Transverse colon (tissue), 4 donors: ENCODE data around the gene RGS9. TPM values are rescaled to one million over a fixed set of nuclear protein-coding genes. Genes with fewer than 3 reads are reported as not detected.

Experiments
- DNase-seq: peaks from one replicate; pipeline ENCODE4 v3.0.0-alpha.2; 2019
- H3K27ac ChIP-seq, 4 donors: fragments of 200-600 bp; sonication (generic); 2 replicates each; pipeline ENCODE4 v1.5.1; 2016 to 2018; ENCODE audit warnings: inconsistent platforms in 4 of 4
- H3K27me3 ChIP-seq: fragments of 200-600 bp; sonication (generic); 2 replicates; pipeline ENCODE4 v1.5.1; 2017; ENCODE audit warnings: inconsistent platforms
- H3K36me3 ChIP-seq, 4 donors: fragments of 200-600 bp; sonication (generic); 2 replicates each; pipeline ENCODE4 v1.5.1; 2017 to 2019; ENCODE audit warnings: inconsistent platforms in 4 of 4
- H3K4me1 ChIP-seq, 4 donors: fragments of 200-600 bp; sonication (generic); 2 replicates each; pipeline ENCODE4 v1.5.1; 2017 to 2020; ENCODE audit warnings: inconsistent platforms in 4 of 4
- H3K4me3 ChIP-seq, 4 donors: fragments of 200-600 bp; sonication (generic); 1 replicate in 1 of 4; 2 replicates in 3 of 4; pipeline versions ENCODE4 v1.5.1 to v1.6.1; 2017 to 2019; ENCODE audit warnings: inconsistent platforms in 4 of 4
- H3K9me3 ChIP-seq, 2 donors: fragments of 200-600 bp; sonication (generic); 2 replicates each; pipeline ENCODE4 v1.5.1; 2017 to 2019; ENCODE audit warnings: inconsistent platforms in 2 of 2
- EP300 ChIP-seq: sonication (generic); formaldehyde crosslinking; IDR thresholded peaks from one replicate; pipeline ENCODE4 v1.6.1; 2017; ENCODE audit warnings: antibody characterized with exemption, low read depth
- POLR2A ChIP-seq: fragments of 450-650 bp; IDR thresholded peaks from one replicate; pipeline ENCODE4 v1.6.1; 2016; ENCODE audit warnings: antibody characterized with exemption, mild to moderate bottlenecking, moderate library complexity
- POLR2AphosphoS5 ChIP-seq, 3 donors: sonication (generic); formaldehyde crosslinking; IDR thresholded peaks; one replicate each; pipeline ENCODE4 v1.6.1; 2016; ENCODE audit warnings: antibody characterized with exemption in 3 of 3
- WGBS, 2 donors: methylation state at CpG; one replicate each; pipeline ENCODE4 v1.1.5; 2018; ENCODE audit warnings: low coverage in 1 of 2; 5-methylcytosine and 5-hydroxymethylcytosine counted together
- in situ Hi-C, 4 donors: fragments of 200-750 bp; cut with MboI; loops; one replicate each; pipeline versions ENCODE4 v1.15.0 to v1.15.1; 2017; ENCODE audit warnings: low sequenced_read_pairs in 3 of 4, low pct_ligation_motif_present in 1 of 4, low pct_unique_long_range_greater_than_20kb in 1 of 4
- intact Hi-C: fragments of 100-400 bp; cut with DNase I; formaldehyde crosslinking; loops from one replicate; pipeline ENCODE4 v1.15.1; 2023; ENCODE audit warnings: low total_unique reads
- total RNA-seq, 4 donors: library from RNA; depleted of rRNA; stranded (reverse); fragments of >200 nt; gene quantifications; one replicate each; pipeline ENCODE4 v1.1.0, GENCODE V29; 2016
- TF ChIP-seq, protein P1 (sequence below), 5 experiments: fragments of 200-600 bp in 3 of 5; fragments of 450-650 bp in 2 of 5; sonication (generic) in 3 of 5; IDR thresholded peaks; 1 replicate in 2 of 5; 2 replicates in 3 of 5; pipeline ENCODE4 v1.5.1; 2016 to 2017; ENCODE audit warnings: antibody characterized with exemption in 5 of 5, inconsistent platforms in 3 of 5, mild to moderate bottlenecking in 2 of 5, moderate library complexity in 1 of 5

RGS9 gene
- total RNA-seq, 4 donors from 2014 or later = 2.6 to 10.6 (median 7.8) TPM; not detected in 1

DNA sequence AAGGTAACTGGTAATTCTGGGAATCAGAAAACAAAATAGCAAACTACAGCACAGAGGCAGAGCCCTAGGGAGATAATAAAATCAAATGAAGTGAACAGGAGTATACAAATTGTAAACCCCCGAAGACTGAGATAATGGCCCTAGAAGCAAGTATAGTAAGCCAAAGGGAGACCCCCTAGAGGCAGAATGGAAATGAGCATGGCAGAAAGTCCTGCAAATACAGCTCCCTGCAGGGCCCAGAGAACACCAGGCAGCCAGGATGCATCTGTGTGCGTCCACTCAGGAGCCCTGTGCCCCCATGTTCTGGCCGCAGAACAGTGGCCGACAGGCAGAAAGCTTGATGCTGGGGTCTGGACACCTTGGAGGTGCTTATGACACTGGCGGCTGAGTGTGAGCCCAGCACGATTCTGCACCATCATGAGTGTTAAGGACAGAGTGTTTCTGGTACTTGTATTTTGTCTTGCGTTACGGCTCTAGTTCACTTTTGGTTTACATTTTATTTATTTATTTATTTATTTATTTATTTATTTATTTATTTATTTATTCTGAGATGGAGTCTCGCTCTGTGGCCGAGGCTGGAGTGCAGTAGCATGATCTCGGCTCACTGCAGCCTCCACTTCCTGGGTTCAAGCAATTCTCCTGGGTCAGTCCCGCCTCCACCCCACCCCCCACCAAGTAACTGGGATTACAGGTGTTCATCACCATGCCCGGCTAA lies 48.7 kb downstream of the RGS9 start:
- no peak overlapping the region for H3K4me3 ChIP-seq
- in situ Hi-C loops (no loop called here), intact Hi-C loops (no loop called here)
- no peaks in the 10 kb centered on the region for H3K9me3 ChIP-seq
- no peaks in the 10 kb centered on the region for H3K27me3 ChIP-seq
- no peaks in the 10 kb centered on the region for H3K36me3 ChIP-seq
- peaks cover 0 to 4% (median 0%) of the 10 kb centered on the region in 4 donors for H3K4me1 ChIP-seq
- DNase-seq = no peak
- 90 to 96% methylated on average over 5 to 13 of the region's 13 CpGs for WGBS, 2 donors
- no peak for TF ChIP-seq POLR2AphosphoS5 (IDR thresholded peaks at IDR 0.05)
- TF ChIP-seq POLR2A = no peak
- TF ChIP-seq, protein P1, sequence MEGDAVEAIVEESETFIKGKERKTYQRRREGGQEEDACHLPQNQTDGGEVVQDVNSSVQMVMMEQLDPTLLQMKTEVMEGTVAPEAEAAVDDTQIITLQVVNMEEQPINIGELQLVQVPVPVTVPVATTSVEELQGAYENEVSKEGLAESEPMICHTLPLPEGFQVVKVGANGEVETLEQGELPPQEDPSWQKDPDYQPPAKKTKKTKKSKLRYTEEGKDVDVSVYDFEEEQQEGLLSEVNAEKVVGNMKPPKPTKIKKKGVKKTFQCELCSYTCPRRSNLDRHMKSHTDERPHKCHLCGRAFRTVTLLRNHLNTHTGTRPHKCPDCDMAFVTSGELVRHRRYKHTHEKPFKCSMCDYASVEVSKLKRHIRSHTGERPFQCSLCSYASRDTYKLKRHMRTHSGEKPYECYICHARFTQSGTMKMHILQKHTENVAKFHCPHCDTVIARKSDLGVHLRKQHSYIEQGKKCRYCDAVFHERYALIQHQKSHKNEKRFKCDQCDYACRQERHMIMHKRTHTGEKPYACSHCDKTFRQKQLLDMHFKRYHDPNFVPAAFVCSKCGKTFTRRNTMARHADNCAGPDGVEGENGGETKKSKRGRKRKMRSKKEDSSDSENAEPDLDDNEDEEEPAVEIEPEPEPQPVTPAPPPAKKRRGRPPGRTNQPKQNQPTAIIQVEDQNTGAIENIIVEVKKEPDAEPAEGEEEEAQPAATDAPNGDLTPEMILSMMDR (IDR thresholded peaks at IDR 0.05) = no peak
- TF ChIP-seq EP300 = no peak
- no peak overlapping the region for H3K27ac ChIP-seq

DNA sequence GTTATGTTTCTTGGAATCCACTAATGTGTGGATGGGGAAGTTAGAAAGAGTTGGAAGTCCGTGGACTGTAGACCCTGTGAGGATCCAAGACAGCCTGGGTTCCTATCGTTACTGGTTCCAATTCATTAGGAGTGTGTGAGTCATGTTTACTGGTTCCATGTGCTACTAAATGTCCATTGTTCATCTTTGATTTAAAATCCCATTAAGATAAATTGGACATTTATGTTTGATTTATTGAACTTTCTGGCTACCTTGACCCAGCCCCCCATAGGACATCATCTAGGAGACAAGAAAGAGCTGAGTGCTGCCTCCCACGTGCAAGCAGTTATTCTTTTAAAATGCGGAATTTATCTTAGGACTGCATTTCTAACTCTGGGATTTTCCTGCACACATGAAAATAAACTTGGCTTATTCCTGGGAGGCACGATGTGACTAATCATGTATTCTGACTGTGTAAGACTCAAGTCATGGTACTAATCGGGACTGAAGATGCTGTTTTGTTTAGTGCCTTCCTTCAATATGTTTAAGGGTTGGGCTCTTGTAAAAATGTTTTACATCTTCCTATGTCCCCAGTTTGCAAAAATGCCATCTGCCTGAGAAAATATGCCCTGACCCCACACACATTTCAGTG lies 53.4 kb downstream of the RGS9 start:
- TF ChIP-seq, protein P1 (IDR thresholded peaks at IDR 0.05) = no peak
- TF ChIP-seq EP300 = no peak
- no peak overlapping the region for H3K27ac ChIP-seq
- H3K27me3 ChIP-seq = no peaks in the 10 kb centered on the region
- WGBS, 2 donors = 85 to 89% methylated on average over 4 to 6 of the region's 6 CpGs
- DNase-seq = no peak
- H3K9me3 ChIP-seq = no peaks in the 10 kb centered on the region
- no peaks in the 10 kb centered on the region for H3K36me3 ChIP-seq
- in situ Hi-C loops (no loop called here), intact Hi-C loops (no loop called here)
- no peaks in the 10 kb centered on the region for H3K4me1 ChIP-seq
- H3K4me3 ChIP-seq = no peak overlapping the region

DNA sequence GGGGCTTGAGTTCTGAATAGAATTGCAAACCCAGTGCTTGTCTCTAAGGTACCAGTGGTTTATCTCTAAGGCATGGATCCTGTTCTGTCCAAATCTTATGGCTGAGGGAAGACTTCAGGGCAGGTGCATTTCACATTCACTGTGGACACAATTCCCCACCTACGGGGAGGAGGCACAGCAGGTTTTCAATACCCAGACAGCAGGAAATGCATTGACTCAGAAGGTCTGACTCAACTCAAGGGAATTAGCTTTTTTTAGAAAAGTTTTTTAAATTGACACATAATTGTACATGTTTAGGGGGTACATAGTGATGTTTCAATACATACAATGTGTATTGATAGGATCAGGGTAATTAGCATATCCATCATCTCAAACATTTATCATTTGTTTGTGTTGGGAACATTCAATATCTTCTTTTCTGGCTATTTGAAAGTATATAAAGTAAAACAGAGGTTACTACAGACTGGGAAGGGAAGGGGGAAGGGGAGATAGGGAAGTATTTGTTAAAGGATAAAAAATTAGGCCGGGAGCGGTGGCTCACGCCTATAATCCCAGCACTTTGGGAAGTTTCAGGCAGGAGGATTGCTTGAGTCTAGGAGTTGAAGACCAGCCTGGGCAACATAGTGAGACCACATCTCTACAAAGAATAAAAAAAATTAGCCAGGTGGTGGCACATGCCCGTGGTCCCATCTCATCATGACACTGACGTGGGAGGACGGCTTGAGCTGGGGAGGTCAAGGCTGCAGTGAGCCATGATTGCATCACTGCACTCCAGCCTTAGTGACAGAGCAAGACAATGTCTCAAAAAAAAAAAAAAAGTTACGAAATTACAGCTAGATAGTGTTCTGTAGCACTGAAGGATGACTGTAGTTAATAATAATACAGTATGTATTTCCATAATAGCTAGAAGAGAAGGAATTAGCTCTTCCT lies 54.9 kb downstream of the RGS9 start:
- no peak overlapping the region for H3K27ac ChIP-seq

More for the DNA sequence above, 54.9 kb downstream of the RGS9 start:
- H3K36me3 ChIP-seq = no peaks in the 10 kb centered on the region
- no peaks in the 10 kb centered on the region for H3K27me3 ChIP-seq
- WGBS, 2 donors = 80 to 81% methylated on average over 8 of the region's 8 CpGs
- H3K4me1 ChIP-seq = no peaks in the 10 kb centered on the region
- in situ Hi-C loops = no loop called here
- TF ChIP-seq POLR2AphosphoS5 (IDR thresholded peaks at IDR 0.05) (no peak), POLR2A (no peak)
- TF ChIP-seq, protein P1 (IDR thresholded peaks at IDR 0.05) = no peak
- intact Hi-C loops = no loop called here
- no peak overlapping the region for H3K4me3 ChIP-seq
- DNase-seq = no peak
- H3K9me3 ChIP-seq = no peaks in the 10 kb centered on the region
